K562 (cell line): ENCODE measurements around the gene ACACB. TPM values are rescaled to one million over a fixed set of nuclear protein-coding genes. Genes with fewer than 3 reads are reported as not detected.

Experiments used
- CBX3 ChIP-seq, 2 experiments: IDR thresholded peaks; 1 replicate in 1 of 2; 2 replicates in 1 of 2; pipeline ENCODE4 v1.6.1; 2012; ENCODE audit warnings: inconsistent platforms in 2 of 2, low read length in 2 of 2, borderline replicate concordance in 1 of 2, control low read depth in 1 of 2
- GTF2A2 ChIP-seq: IDR thresholded peaks from 2 replicates; pipeline ENCODE4 v1.6.1; 2016; ENCODE audit warnings: mild to moderate bottlenecking, missing genetic modification characterization, missing compliant biosample characterization
- HDAC8 ChIP-seq: fragments of 450-650 bp; IDR thresholded peaks from 2 replicates; pipeline ENCODE4 v1.6.1; 2016; ENCODE audit warnings: mild to moderate bottlenecking, missing genetic modification characterization, moderate library complexity, missing compliant biosample characterization
- POLR3A ChIP-seq: IDR thresholded peaks from 2 replicates; pipeline ENCODE4 v1.6.1; 2011; ENCODE audit warnings: borderline replicate concordance, mild to moderate bottlenecking, moderate library complexity; ENCODE audit not compliant: insufficient read length, insufficient read depth; ENCODE audit errors: extremely low read depth
- RBM25 ChIP-seq: fragments of 200-400 bp; formaldehyde crosslinking; IDR thresholded peaks from 2 replicates; pipeline ENCODE4 v1.6.1; 2018; ENCODE audit warnings: low read length, low read depth, moderate library complexity; ENCODE audit not compliant: severe bottlenecking
- SMARCA4 ChIP-seq: fragments of 450-650 bp; IDR thresholded peaks from 2 replicates; pipeline ENCODE4 v1.6.1; 2016
- TEAD4 ChIP-seq, 2 experiments: sonication (generic) in 1 of 2; formaldehyde crosslinking in 1 of 2; IDR thresholded peaks; 2 replicates each; pipeline versions ENCODE4 v1.6.1 to v1.8.0; 2012 to 2022; ENCODE audit warnings: borderline replicate concordance in 1 of 2, inconsistent platforms in 1 of 2, low read length in 1 of 2, mild to moderate bottlenecking in 1 of 2, missing genetic modification reagents in 1 of 2
- ZNF551 ChIP-seq: fragments of 250-450 bp; sonication (Bioruptor Pico); IDR thresholded peaks from 2 replicates; pipeline ENCODE4 v1.5.0; 2021; ENCODE audit warnings: mild to moderate bottlenecking, moderate library complexity
- polyA plus RNA-seq, 8 experiments: library from polyadenylated mRNA; depleted of rRNA in 4 of 8; stranded (reverse) in 5 of 8; unstranded in 3 of 8; fragments of >200 nt; fragmentation: Nextera tagmentation in 2 of 8; fragmentation: Illumina TruSeq in 1 of 8; extraction: Ambion mirVana in 2 of 8; extraction: Trizol in 1 of 8; gene quantifications; 2 replicates each; pipeline versions ENCODE4 v1.2.1 to v1.2.3, GENCODE V29; 2011 to 2014; ENCODE audit warnings: inconsistent platforms in 1 of 8, missing spikeins in 1 of 8
- total RNA-seq, 7 experiments: library from RNA; depleted of rRNA in 6 of 7; stranded (reverse); fragments of >200 nt in 6 of 7; fragmentation: Illumina TruSeq in 2 of 7; extraction: Trizol in 2 of 7; gene quantifications; 2 replicates each; pipeline versions ENCODE4 v1.2.1 to v1.2.3, GENCODE V29; 2011 to 2021; ENCODE audit warnings: low replicate concordance in 1 of 7
- TF ChIP-seq, protein P1 (sequence below): fragments of 450-650 bp; IDR thresholded peaks from 2 replicates; pipeline ENCODE4 v1.6.1; 2017; ENCODE audit warnings: antibody characterized with exemption, mild to moderate bottlenecking

Gene ACACB
- total and polyA plus RNA-seq, 9 of the 15 experiments (the other 6 are each of a cell fraction or from before 2014, with no cell fraction given): 0.10 to 2.5 (median 0.83) TPM

GRCh38 chr12:109279525-109279924, 163.1 kb downstream of the ACACB start (continued):
- TF ChIP-seq RBM25 (no peak), GTF2A2 (tag) (no peak), HDAC8 (tag) (no peak), SMARCA4 (no peak), ZNF551 (CRISPR knock-in tag) (no peak), CBX3 (IDR thresholded peaks at IDR 0.05; ENCODE audit: borderline replicate concordance in 1 of 2, low read length in 2 of 2) (no peak), TEAD4 (IDR thresholded peaks at IDR 0.05; ENCODE audit: low read length) (no peak), TEAD4 (CRISPR knock-in tag; IDR thresholded peaks at IDR 0.05; ENCODE audit: borderline replicate concordance) (no peak), POLR3A (no peak)
- TF ChIP-seq, protein P1, sequence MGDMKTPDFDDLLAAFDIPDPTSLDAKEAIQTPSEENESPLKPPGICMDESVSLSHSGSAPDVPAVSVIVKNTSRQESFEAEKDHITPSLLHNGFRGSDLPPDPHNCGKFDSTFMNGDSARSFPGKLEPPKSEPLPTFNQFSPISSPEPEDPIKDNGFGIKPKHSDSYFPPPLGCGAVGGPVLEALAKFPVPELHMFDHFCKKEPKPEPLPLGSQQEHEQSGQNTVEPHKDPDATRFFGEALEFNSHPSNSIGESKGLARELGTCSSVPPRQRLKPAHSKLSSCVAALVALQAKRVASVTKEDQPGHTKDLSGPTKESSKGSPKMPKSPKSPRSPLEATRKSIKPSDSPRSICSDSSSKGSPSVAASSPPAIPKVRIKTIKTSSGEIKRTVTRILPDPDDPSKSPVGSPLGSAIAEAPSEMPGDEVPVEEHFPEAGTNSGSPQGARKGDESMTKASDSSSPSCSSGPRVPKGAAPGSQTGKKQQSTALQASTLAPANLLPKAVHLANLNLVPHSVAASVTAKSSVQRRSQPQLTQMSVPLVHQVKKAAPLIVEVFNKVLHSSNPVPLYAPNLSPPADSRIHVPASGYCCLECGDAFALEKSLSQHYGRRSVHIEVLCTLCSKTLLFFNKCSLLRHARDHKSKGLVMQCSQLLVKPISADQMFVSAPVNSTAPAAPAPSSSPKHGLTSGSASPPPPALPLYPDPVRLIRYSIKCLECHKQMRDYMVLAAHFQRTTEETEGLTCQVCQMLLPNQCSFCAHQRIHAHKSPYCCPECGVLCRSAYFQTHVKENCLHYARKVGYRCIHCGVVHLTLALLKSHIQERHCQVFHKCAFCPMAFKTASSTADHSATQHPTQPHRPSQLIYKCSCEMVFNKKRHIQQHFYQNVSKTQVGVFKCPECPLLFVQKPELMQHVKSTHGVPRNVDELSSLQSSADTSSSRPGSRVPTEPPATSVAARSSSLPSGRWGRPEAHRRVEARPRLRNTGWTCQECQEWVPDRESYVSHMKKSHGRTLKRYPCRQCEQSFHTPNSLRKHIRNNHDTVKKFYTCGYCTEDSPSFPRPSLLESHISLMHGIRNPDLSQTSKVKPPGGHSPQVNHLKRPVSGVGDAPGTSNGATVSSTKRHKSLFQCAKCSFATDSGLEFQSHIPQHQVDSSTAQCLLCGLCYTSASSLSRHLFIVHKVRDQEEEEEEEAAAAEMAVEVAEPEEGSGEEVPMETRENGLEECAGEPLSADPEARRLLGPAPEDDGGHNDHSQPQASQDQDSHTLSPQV: no peak
